Smooth muscle cell (in vitro differentiated cells): ENCODE data around the gene ASAP3. TPM values are rescaled to one million over a fixed set of nuclear protein-coding genes. Genes with fewer than 3 reads are reported as not detected.
"Not testable (repeated sequence)": the region's sequence is repeated elsewhere in the genome, so short reads cannot be mapped to it uniquely, and the experiment has no call there.

ENCODE experiments used
- DNase-seq: peaks from one replicate; lab custom pipeline; 2025; ENCODE audit not compliant: unreplicated experiment; lab: John Stamatoyannopoulos, UW
- H2AFZ ChIP-seq: fragments of 200-600 bp; sonication (generic); 2 replicates; pipeline ENCODE4 v1.6.0; 2016; ENCODE audit warnings: antibody characterized with exemption, low read depth, mild to moderate bottlenecking
- H3F3A ChIP-seq: fragments of 200-600 bp; sonication (generic); 2 replicates; pipeline ENCODE4 v1.6.0; 2017; ENCODE audit warnings: antibody characterized with exemption, low read depth
- H3K27ac ChIP-seq: fragments of 200-600 bp; sonication (generic); 2 replicates; pipeline ENCODE4 v1.5.1; 2016; ENCODE audit warnings: low read depth, mild to moderate bottlenecking
- H3K27me3 ChIP-seq: fragments of 200-600 bp; sonication (generic); 2 replicates; pipeline ENCODE4 v1.6.1; 2016; ENCODE audit warnings: low read depth, mild to moderate bottlenecking
- H3K36me3 ChIP-seq: fragments of 200-600 bp; sonication (generic); 2 replicates; pipeline ENCODE4 v1.5.1; 2016; ENCODE audit warnings: low read depth
- H3K4me1 ChIP-seq: fragments of 200-600 bp; sonication (generic); 2 replicates; pipeline ENCODE4 v1.5.1; 2016; ENCODE audit warnings: low read depth
- H3K4me2 ChIP-seq: fragments of 200-600 bp; sonication (generic); 2 replicates; pipeline ENCODE4 v1.6.0; 2016; ENCODE audit warnings: mild to moderate bottlenecking
- H3K4me3 ChIP-seq: fragments of 200-600 bp; sonication (generic); 2 replicates; pipeline ENCODE4 v1.5.1; 2016; ENCODE audit warnings: mild to moderate bottlenecking
- H3K79me2 ChIP-seq: fragments of 200-600 bp; sonication (generic); 2 replicates; pipeline ENCODE4 v1.6.0; 2016; ENCODE audit warnings: low read depth, mild to moderate bottlenecking
- H3K9ac ChIP-seq: fragments of 200-600 bp; sonication (generic); 2 replicates; pipeline ENCODE4 v1.6.0; 2016; ENCODE audit warnings: low read depth
- H3K9me3 ChIP-seq: fragments of 200-600 bp; sonication (generic); replicated peaks from 2 replicates; pipeline ENCODE4 v1.5.1; 2016; ENCODE audit warnings: low read depth
- H4K20me1 ChIP-seq: fragments of 200-600 bp; sonication (generic); 2 replicates; pipeline ENCODE4 v1.6.0; 2016; ENCODE audit warnings: low read depth
- WGBS: methylation state at CpG from one replicate; pipeline ENCODE4 v1.1.7; 2016; ENCODE audit warnings: low lambda C conversion rate; 5-methylcytosine and 5-hydroxymethylcytosine counted together
- polyA plus RNA-seq: library from polyadenylated mRNA; unstranded; fragments of >200 nt; fragmentation: Nextera tagmentation; extraction: Ambion mirVana; gene quantifications from 2 replicates; pipeline ENCODE4 v1.2.1, GENCODE V29; 2016
- total RNA-seq: library from RNA; depleted of rRNA; stranded (reverse); fragments of >200 nt; gene quantifications from 2 replicates; pipeline ENCODE4 v1.2.3, GENCODE V29; 2014
- TF ChIP-seq, protein P1 (sequence below): fragments of 200-600 bp; sonication (generic); IDR thresholded peaks from 2 replicates; pipeline ENCODE4 v1.5.1; 2017; ENCODE audit warnings: borderline replicate concordance, mild to moderate bottlenecking, antibody characterized with exemption; ENCODE audit not compliant: insufficient read depth, poor library complexity, severe bottlenecking

Gene ASAP3
- total and polyA plus RNA-seq, 2 experiments from 2014 or later, result 16.3 to 28.9 TPM

DNA sequence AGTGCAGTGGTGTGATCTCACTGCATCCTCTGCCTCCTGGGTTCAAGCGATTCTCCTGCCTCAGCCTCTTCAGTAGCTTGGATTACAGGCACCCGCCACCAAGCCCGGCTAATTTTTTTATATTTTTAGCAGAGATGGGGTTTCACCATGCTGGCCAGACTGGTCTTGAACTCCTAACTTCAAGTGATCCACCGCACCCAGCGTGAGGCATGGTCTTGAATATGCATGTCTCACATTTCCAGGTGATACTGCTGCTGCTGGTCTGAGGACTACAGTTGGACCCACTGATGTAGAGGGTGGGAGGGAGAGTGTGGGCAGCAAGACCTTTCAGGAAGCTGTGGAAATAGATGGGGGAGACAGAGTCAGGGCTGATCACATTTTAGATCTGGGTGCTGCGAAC lies 21.9 kb upstream of the ASAP3 start:
- Histone ChIP-seq H3K27ac (no peak overlapping the region), H3K9me3 (no peaks in the 10 kb centered on the region), H3K79me2 (no peaks in the 10 kb centered on the region), H4K20me1 (no peaks in the 10 kb centered on the region), H2AFZ (no peak overlapping the region), H3K4me1 (no peaks in the 10 kb centered on the region), H3K4me3 (no peak overlapping the region), H3F3A (no peaks in the 10 kb centered on the region), H3K4me2 (no peak overlapping the region), H3K9ac (no peak overlapping the region), H3K36me3 (no peaks in the 10 kb centered on the region), H3K27me3 (no peaks in the 10 kb centered on the region)
- 91% methylated on average over 6 of the region's 6 CpGs for WGBS
- TF ChIP-seq, protein P1, sequence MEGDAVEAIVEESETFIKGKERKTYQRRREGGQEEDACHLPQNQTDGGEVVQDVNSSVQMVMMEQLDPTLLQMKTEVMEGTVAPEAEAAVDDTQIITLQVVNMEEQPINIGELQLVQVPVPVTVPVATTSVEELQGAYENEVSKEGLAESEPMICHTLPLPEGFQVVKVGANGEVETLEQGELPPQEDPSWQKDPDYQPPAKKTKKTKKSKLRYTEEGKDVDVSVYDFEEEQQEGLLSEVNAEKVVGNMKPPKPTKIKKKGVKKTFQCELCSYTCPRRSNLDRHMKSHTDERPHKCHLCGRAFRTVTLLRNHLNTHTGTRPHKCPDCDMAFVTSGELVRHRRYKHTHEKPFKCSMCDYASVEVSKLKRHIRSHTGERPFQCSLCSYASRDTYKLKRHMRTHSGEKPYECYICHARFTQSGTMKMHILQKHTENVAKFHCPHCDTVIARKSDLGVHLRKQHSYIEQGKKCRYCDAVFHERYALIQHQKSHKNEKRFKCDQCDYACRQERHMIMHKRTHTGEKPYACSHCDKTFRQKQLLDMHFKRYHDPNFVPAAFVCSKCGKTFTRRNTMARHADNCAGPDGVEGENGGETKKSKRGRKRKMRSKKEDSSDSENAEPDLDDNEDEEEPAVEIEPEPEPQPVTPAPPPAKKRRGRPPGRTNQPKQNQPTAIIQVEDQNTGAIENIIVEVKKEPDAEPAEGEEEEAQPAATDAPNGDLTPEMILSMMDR, result no peak
- no peak for DNase-seq

DNA sequence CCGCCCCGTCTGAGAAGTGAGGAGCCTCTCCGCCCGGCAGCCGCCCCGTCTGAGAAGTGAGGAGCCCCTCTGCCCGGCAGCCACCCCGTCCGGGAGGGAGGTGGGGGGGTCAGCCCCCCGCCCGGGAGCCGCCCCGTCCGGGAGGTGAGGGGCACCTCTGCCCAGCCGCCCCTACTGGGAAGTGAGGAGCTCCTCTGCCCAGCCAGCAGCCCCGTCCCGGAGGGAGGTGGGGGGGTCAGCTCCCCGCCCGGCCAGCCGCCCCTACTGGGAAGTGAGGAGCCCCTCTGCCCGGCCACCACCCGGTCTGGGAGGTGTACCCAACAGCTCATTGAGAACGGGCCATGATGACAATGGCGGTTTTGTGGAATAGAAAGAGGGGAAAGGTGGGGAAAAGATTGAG lies 20.2 kb upstream of the ASAP3 start:
- H3K9ac ChIP-seq, DNase-seq, H3K4me3 ChIP-seq, H3K4me2 ChIP-seq, H2AFZ ChIP-seq, H3K4me1 ChIP-seq, H3K79me2 ChIP-seq, H4K20me1 ChIP-seq, H3F3A ChIP-seq, H3K36me3 ChIP-seq, H3K9me3 ChIP-seq, H3K27me3 ChIP-seq, H3K27ac ChIP-seq: not testable (repeated sequence)
- 86% methylated on average over 10 of the region's 24 CpGs for WGBS

DNA sequence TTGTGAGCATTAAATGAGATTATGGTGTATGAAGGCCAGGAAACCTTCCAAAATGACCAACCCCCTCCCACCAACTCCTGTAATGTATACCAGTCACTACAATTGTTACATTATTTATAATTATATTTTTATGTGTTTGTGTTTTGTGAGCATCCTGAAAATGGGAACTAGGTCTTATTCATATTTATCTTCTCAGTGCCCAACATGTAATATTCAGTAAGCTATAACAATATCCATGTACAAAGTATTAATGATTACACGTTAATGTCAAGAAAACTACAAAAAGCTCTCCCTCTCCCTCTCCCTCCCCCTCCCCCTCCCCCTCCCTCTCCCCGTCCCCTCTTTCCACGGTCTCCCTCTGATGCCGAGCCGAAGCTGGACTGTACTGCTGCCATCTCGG lies 19.0 kb upstream of the ASAP3 start:
- Histone ChIP-seq H4K20me1 (no peaks in the 10 kb centered on the region), H3K9ac (no peak overlapping the region), H3F3A (no peaks in the 10 kb centered on the region), H3K36me3 (no peaks in the 10 kb centered on the region), H3K79me2 (no peaks in the 10 kb centered on the region), H3K27me3 (no peaks in the 10 kb centered on the region), H3K27ac (no peak overlapping the region), H3K4me3 (no peak overlapping the region), H3K4me1 (no peaks in the 10 kb centered on the region), H3K4me2 (no peak overlapping the region), H3K9me3 (no peaks in the 10 kb centered on the region), H2AFZ (no peak overlapping the region)
- no peak for DNase-seq
- TF ChIP-seq, protein P1, result no peak
- WGBS, result 83% methylated on average over 1 of the region's 6 CpGs

DNA sequence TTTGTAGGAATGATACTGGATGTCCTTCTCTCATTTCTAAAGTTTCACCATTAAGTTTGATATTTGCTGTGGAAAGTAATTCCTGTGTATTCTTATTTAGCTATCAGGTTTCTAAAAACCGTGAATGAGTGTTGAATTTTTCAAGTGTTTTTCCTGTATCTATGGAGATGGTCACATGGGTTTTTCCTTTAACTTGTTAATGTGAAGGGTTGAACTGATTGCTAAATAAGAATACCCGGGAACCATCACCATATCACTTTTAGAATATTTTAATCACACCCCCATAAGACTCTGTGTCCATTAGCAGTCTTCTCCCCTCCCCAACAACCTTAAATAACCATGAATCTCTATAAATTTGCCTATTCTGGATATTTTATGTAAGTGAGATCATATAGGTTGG lies 16.5 kb upstream of the ASAP3 start:
- Histone ChIP-seq H3F3A (no peaks in the 10 kb centered on the region), H2AFZ (no peak overlapping the region), H3K27ac (no peak overlapping the region), H3K4me1 (no peaks in the 10 kb centered on the region), H3K27me3 (no peaks in the 10 kb centered on the region), H3K4me2 (no peak overlapping the region), H3K79me2 (no peaks in the 10 kb centered on the region), H3K9me3 (no peaks in the 10 kb centered on the region), H3K9ac (no peak overlapping the region), H3K36me3 (no peaks in the 10 kb centered on the region), H3K4me3 (no peak overlapping the region), H4K20me1 (no peaks in the 10 kb centered on the region)
- no peak for DNase-seq
- WGBS, result 80% methylated on average over 2 of the region's 2 CpGs
- TF ChIP-seq, protein P1, result no peak
